ENCODE measurements around the gene NT5C3B.

GRCh38 chr17:41822216-41823140 lies 13.6 kb downstream of the NT5C3B start:
- TF ChIP-seq POLR2AphosphoS5 (IDR thresholded peaks at IDR 0.05; ENCODE audit: low read depth): no peak
- no peak for TF ChIP-seq GABPA (IDR thresholded peaks at IDR 0.05; ENCODE audit: low read depth)
- TF ChIP-seq CTCF (IDR thresholded peaks at IDR 0.05; ENCODE audit: insufficient read depth, low read length): no peak
- no peak for TF ChIP-seq SPI1 (IDR thresholded peaks at IDR 0.05; ENCODE audit: borderline replicate concordance, low read depth)

All from HL-60 (cell line).